Keratinocyte (primary cell): ENCODE data around the gene SLIT3. TPM values are rescaled to one million over a fixed set of nuclear protein-coding genes. Genes with fewer than 3 reads are reported as not detected.

Experiments
- DNase-seq: peaks from one replicate; pipeline ENCODE4 v3.0.0-alpha.2; 2011; ENCODE audit warnings: low read depth, missing footprints, low spot score
- FAIRE-seq: peaks from 2 replicates; lab custom pipeline; 2011; peaks lifted over from hg19 to GRCh38; lab: Jason Lieb, UNC
- H2AFZ ChIP-seq: 2 replicates; pipeline ENCODE4 v1.6.0; 2012; ENCODE audit warnings: low read length, control low read depth, inconsistent platforms; ENCODE audit not compliant: control insufficient read depth
- H3K27ac ChIP-seq: 2 replicates; pipeline ENCODE4 v1.5.1; 2011; ENCODE audit warnings: low read length; ENCODE audit not compliant: control insufficient read depth, insufficient read depth
- H3K27me3 ChIP-seq: 3 replicates; pipeline ENCODE4 v1.6.0; 2011; ENCODE audit warnings: low read length; ENCODE audit not compliant: control insufficient read depth, insufficient read depth; ENCODE audit errors: extremely low read depth
- H3K36me3 ChIP-seq, 2 experiments: 2 replicates in 1 of 2; 3 replicates in 1 of 2; pipeline ENCODE4 v1.5.1; 2011; ENCODE audit warnings: low read length in 2 of 2, mild to moderate bottlenecking in 1 of 2; ENCODE audit not compliant: control insufficient read depth in 2 of 2, insufficient read depth in 2 of 2; ENCODE audit errors: extremely low read depth in 1 of 2
- H3K4me1 ChIP-seq: 3 replicates; pipeline ENCODE4 v1.5.1; 2011; ENCODE audit warnings: low read length; ENCODE audit not compliant: control insufficient read depth, insufficient read depth; ENCODE audit errors: extremely low read depth
- H3K4me2 ChIP-seq: 3 replicates; pipeline ENCODE4 v1.6.0; 2011; ENCODE audit warnings: low read depth, low read length; ENCODE audit not compliant: control insufficient read depth, insufficient read depth; ENCODE audit errors: extremely low read depth
- H3K4me3 ChIP-seq, 3 experiments: fragments of 200-600 bp in 1 of 3; sonication (generic) in 1 of 3; 2 replicates in 2 of 3; 3 replicates in 1 of 3; pipeline ENCODE4 v1.5.1; 2011 to 2016; ENCODE audit warnings: low read length in 3 of 3, mild to moderate bottlenecking in 3 of 3, control low read depth in 2 of 3, inconsistent platforms in 1 of 3, low read depth in 1 of 3, mixed read lengths in 1 of 3, mixed run types in 1 of 3, moderate library complexity in 1 of 3; ENCODE audit not compliant: control insufficient read depth in 2 of 3, insufficient read depth in 2 of 3; ENCODE audit errors: extremely low read depth in 1 of 3
- H3K79me2 ChIP-seq: 2 replicates; pipeline ENCODE4 v1.6.0; 2012; ENCODE audit warnings: low read length; ENCODE audit not compliant: control insufficient read depth, insufficient read depth
- H3K9ac ChIP-seq: 3 replicates; pipeline ENCODE4 v1.6.0; 2011; ENCODE audit warnings: low read length; ENCODE audit not compliant: control insufficient read depth, insufficient read depth; ENCODE audit errors: extremely low read depth
- H3K9me1 ChIP-seq: 3 replicates; pipeline ENCODE4 v1.6.0; 2011; ENCODE audit warnings: low read length; ENCODE audit not compliant: control insufficient read depth, insufficient read depth; ENCODE audit errors: extremely low read depth
- H3K9me3 ChIP-seq: 2 replicates; pipeline ENCODE4 v1.5.1; 2012; ENCODE audit warnings: low read depth, low read length; ENCODE audit not compliant: control insufficient read depth
- H4K20me1 ChIP-seq: 3 replicates; pipeline ENCODE4 v1.6.0; 2011; ENCODE audit warnings: low read length; ENCODE audit not compliant: control insufficient read depth, insufficient read depth; ENCODE audit errors: extremely low read depth
- CTCF ChIP-seq, 3 experiments: IDR thresholded peaks in 1 of 3; conservative IDR thresholded peaks in 1 of 3; optimal IDR thresholded peaks in 1 of 3; 2 replicates in 2 of 3; 3 replicates in 1 of 3; pipeline versions ENCODE3 to v1.5.1; 2011; ENCODE audit warnings: low read length in 3 of 3, mild to moderate bottlenecking in 3 of 3, moderate library complexity in 2 of 3, control low read depth in 1 of 3, inconsistent platforms in 1 of 3; ENCODE audit not compliant: insufficient read depth in 2 of 3; ENCODE audit errors: extremely low read depth in 1 of 3
- EZH2 ChIP-seq: IDR thresholded peaks from one replicate; pipeline ENCODE4 v1.6.1; 2012; ENCODE audit warnings: inconsistent platforms, mild to moderate bottlenecking, low read length, moderate library complexity
- dilution Hi-C: fragments of 300-500 bp; cut with MboI; formaldehyde crosslinking; loops from one replicate; pipeline ENCODE4 v1.7.0; 2020; ENCODE audit warnings: low sequenced_read_pairs; ENCODE audit not compliant: extremely low pct_ligation_motif_present
- polyA plus RNA-seq, 5 experiments: library from polyadenylated mRNA; depleted of rRNA in 3 of 5; stranded (reverse) in 3 of 5; stranded (forward) in 1 of 5; unstranded in 1 of 5; fragments of >200 nt; gene quantifications; 1 replicate in 1 of 5; 2 replicates in 3 of 5; 3 replicates in 1 of 5; pipeline versions ENCODE4 v1.2.1 to v1.2.3, GENCODE V29; 2011 to 2012; ENCODE audit warnings: missing spikeins in 2 of 5, low read depth in 1 of 5, low replicate concordance in 1 of 5

Gene SLIT3
- polyA plus RNA-seq, 1 donor (not counting 4 experiments of a cell fraction or from before 2014, with no cell fraction given) = 2.4 TPM

DNA sequence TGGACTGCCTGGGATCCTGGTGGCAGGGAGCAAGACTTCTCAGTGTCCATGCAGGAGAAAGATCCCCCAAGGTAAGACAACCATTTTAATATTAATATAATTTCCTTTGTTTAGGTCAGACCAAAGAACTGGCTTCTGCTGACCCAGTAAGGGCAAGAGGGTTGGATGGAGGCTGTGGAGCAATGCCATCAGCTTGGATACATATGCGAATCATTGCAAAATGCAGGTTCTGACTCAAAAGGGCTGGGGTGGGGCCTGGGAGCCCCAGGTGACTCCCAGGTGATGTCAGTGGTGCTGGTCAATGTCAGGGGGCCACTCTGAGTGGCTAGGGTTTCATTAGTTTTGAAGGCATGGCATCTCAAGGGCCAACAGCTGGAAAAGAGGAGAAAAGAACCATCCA, 632.9 kb downstream of the SLIT3 start:
- H3K9me3 ChIP-seq = no peaks in the 10 kb centered on the region
- no peaks in the 10 kb centered on the region for H3K79me2 ChIP-seq
- no peaks in the 10 kb centered on the region for H4K20me1 ChIP-seq
- no peak for DNase-seq
- TF ChIP-seq CTCF (optimal IDR thresholded peaks at IDR 0.05 in 1 of 3, IDR thresholded peaks at IDR 0.05 in 1 of 3, conservative IDR thresholded peaks at IDR 0.05 in 1 of 3; ENCODE audit: extremely low read depth in 1 of 3, insufficient read depth in 2 of 3, low read length in 3 of 3) = no peak
- TF ChIP-seq EZH2 = no peak
- H2AFZ ChIP-seq = no peak overlapping the region
- no peak overlapping the region for H3K4me3 ChIP-seq
- H3K36me3 ChIP-seq = no peaks in the 10 kb centered on the region
- FAIRE-seq = no peak
- no peak overlapping the region for H3K4me2 ChIP-seq
- no peak overlapping the region for H3K9ac ChIP-seq
- no peak overlapping the region for H3K27ac ChIP-seq
- no peaks in the 10 kb centered on the region for H3K27me3 ChIP-seq
- H3K4me1 ChIP-seq = no peaks in the 10 kb centered on the region
- no peaks in the 10 kb centered on the region for H3K9me1 ChIP-seq
- dilution Hi-C loops = no loop called here

DNA sequence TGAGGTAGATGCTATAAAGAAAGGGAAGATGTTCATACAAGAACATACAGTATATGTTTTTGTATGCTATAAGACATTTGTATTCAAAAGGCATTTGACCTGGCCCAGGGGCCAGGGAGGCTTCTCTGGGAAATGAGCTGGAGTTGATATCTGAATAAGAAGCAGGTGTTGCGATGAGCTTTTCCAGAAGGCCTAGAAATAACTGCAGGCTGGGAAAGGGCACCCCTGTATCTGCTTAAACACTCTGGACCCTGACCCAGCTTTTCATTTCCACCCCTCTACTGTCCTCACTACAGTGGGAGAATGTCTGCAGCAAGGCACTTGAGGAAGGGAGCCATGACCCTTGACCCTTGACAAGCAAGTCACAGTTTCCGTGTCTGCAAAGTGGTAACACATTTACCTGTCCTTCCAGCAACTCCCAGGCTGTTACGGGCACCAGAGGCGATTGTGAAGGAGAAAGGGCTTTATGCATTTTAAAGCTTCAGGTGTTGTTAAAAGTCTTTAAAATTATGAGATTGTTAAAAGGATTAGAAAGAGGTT, 633.6 kb downstream of the SLIT3 start:
- FAIRE-seq (no peak), DNase-seq (no peak)
- dilution Hi-C loops = no loop called here
- no peaks in the 10 kb centered on the region for H3K27me3 ChIP-seq
- no peak overlapping the region for H3K9ac ChIP-seq
- TF ChIP-seq EZH2 (no peak), CTCF (optimal IDR thresholded peaks at IDR 0.05 in 1 of 3, IDR thresholded peaks at IDR 0.05 in 1 of 3, conservative IDR thresholded peaks at IDR 0.05 in 1 of 3; ENCODE audit: extremely low read depth in 1 of 3, insufficient read depth in 2 of 3, low read length in 3 of 3) (no peak)
- H2AFZ ChIP-seq = no peak overlapping the region
- no peak overlapping the region for H3K27ac ChIP-seq
- H4K20me1 ChIP-seq = no peaks in the 10 kb centered on the region
- H3K9me3 ChIP-seq = no peaks in the 10 kb centered on the region
- H3K4me3 ChIP-seq = no peak overlapping the region
- no peaks in the 10 kb centered on the region for H3K36me3 ChIP-seq
- no peaks in the 10 kb centered on the region for H3K4me1 ChIP-seq
- no peaks in the 10 kb centered on the region for H3K79me2 ChIP-seq
- H3K4me2 ChIP-seq = no peak overlapping the region
- H3K9me1 ChIP-seq = no peaks in the 10 kb centered on the region
